Stomach smooth muscle (tissue), 2 donors: Measurements from ENCODE around the gene DIS3L2.
"Not testable (repeated sequence)": the region's sequence is repeated elsewhere in the genome, so short reads cannot be mapped to it uniquely, and the experiment has no call there.

Experiments
- H3K27ac ChIP-seq: one replicate; pipeline ENCODE4 v1.7.0; 2013; ENCODE audit warnings: mild to moderate bottlenecking, low read length, inconsistent platforms
- H3K27me3 ChIP-seq, 2 donors: one replicate each; pipeline ENCODE4 v1.7.0; 2013; ENCODE audit warnings: low read length in 2 of 2; ENCODE audit not compliant: insufficient read depth in 2 of 2, control insufficient read depth in 1 of 2
- H3K36me3 ChIP-seq, 2 donors: one replicate each; pipeline ENCODE4 v1.7.0; 2013; ENCODE audit warnings: low read length in 2 of 2; ENCODE audit not compliant: control insufficient read depth in 2 of 2, insufficient read depth in 2 of 2
- H3K4me1 ChIP-seq: one replicate; pipeline ENCODE4 v1.7.0; 2013; ENCODE audit warnings: low read length; ENCODE audit not compliant: control insufficient read depth, insufficient read depth
- H3K4me3 ChIP-seq, 2 donors: one replicate each; pipeline ENCODE4 v1.7.0; 2013; ENCODE audit warnings: low read length in 2 of 2
- H3K9ac ChIP-seq, 2 donors: one replicate each; pipeline ENCODE4 v1.7.0; 2013; ENCODE audit warnings: low read length in 2 of 2, mild to moderate bottlenecking in 1 of 2
- H3K9me3 ChIP-seq, 2 donors: one replicate each; pipeline ENCODE4 v1.7.0; 2013; ENCODE audit warnings: low read length in 2 of 2; ENCODE audit not compliant: control insufficient read depth in 2 of 2
- donor health status: healthy.
- donor health status: Pancreatic carcinoma.

The DIS3L2 gene

DNA sequence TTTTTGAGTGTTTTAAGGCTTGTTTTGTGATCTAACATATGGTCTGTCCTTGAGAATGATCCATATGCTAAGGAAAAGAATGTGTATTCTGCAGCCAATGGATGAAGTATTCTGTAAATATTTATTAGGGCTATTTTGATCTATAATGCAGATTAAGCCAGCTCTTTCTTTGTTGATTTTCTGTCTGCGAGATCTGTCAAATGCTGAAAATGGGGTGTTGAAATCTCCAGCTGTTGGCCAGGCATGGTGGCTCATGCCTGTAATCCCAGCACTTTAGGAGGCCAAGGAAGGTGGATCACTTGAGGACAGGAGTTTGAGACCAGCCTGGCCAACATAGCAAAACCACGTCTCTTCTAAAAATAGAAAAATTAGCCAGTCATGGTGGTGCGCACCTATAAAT lies 132.7 kb downstream of the DIS3L2 start:
- no peaks in the 10 kb centered on the region for H3K27me3 ChIP-seq
- H3K9ac ChIP-seq, result no peak overlapping the region
- H3K27ac ChIP-seq, result no peak overlapping the region
- H3K36me3 ChIP-seq, result peaks cover 3 to 5% of the 10 kb centered on the region in 2 donors
- no peaks in the 10 kb centered on the region for H3K9me3 ChIP-seq
- H3K4me3 ChIP-seq, result no peak overlapping the region
- H3K4me1 ChIP-seq, result no peaks in the 10 kb centered on the region

GRCh38 chr2:232094883-232095282 lies 133.4 kb downstream of the DIS3L2 start:
- no peaks in the 10 kb centered on the region for H3K9me3 ChIP-seq
- H3K27me3 ChIP-seq, result no peaks in the 10 kb centered on the region
- H3K36me3 ChIP-seq, result peaks cover 3 to 5% of the 10 kb centered on the region in 2 donors
- H3K4me1 ChIP-seq, result no peaks in the 10 kb centered on the region
- H3K9ac ChIP-seq, result no peak overlapping the region
- no peak overlapping the region for H3K4me3 ChIP-seq
- H3K27ac ChIP-seq, result no peak overlapping the region

- no peak overlapping the region for H3K4me3 ChIP-seq
- no peaks in the 10 kb centered on the region for H3K27me3 ChIP-seq
- no peaks in the 10 kb centered on the region for H3K9me3 ChIP-seq
- H3K4me1 ChIP-seq, result no peaks in the 10 kb centered on the region
- no peak overlapping the region for H3K27ac ChIP-seq
- no peak overlapping the region for H3K9ac ChIP-seq
- H3K36me3 ChIP-seq, result peaks cover 0 to 5% of the 10 kb centered on the region in 2 donors
Measured at GRCh38 chr2:232097260-232097659, 135.7 kb downstream of the DIS3L2 start.

- Histone ChIP-seq H3K27me3 (no peaks in the 10 kb centered on the region), H3K36me3 (peaks cover 0 to 5% of the 10 kb centered on the region in 2 donors), H3K9ac (no peak overlapping the region), H3K27ac (no peak overlapping the region), H3K9me3 (no peaks in the 10 kb centered on the region), H3K4me3 (no peak overlapping the region), H3K4me1 (no peaks in the 10 kb centered on the region)
Measured at GRCh38 chr2:232097758-232098157, 136.2 kb downstream of the DIS3L2 start.

DNA sequence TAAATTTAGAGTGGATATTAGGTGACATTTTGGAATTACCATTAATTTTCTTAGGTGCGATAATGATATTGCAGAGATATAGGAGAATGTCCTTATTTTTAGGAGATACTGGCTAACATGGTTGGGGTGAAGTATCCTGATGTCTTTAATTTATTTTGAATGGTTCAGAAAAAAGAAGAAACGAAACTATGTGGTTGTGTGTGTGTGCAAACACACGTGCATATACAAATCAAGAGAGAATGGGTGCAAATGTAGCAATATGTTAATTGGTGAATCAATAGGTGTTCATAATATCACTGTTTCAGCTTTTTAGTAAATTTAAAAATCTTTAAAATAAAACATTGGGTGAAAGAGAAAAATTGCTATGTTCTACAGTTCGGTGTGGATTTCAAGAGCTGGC lies 140.9 kb downstream of the DIS3L2 start:
- H3K36me3 ChIP-seq, result peaks cover 0 to 3% of the 10 kb centered on the region in 2 donors
- H3K27ac ChIP-seq, result no peak overlapping the region
- H3K4me3 ChIP-seq, result no peak overlapping the region
- H3K9ac ChIP-seq, result no peak overlapping the region
- H3K4me1 ChIP-seq, result no peaks in the 10 kb centered on the region
- no peaks in the 10 kb centered on the region for H3K9me3 ChIP-seq
- no peaks in the 10 kb centered on the region for H3K27me3 ChIP-seq

DNA sequence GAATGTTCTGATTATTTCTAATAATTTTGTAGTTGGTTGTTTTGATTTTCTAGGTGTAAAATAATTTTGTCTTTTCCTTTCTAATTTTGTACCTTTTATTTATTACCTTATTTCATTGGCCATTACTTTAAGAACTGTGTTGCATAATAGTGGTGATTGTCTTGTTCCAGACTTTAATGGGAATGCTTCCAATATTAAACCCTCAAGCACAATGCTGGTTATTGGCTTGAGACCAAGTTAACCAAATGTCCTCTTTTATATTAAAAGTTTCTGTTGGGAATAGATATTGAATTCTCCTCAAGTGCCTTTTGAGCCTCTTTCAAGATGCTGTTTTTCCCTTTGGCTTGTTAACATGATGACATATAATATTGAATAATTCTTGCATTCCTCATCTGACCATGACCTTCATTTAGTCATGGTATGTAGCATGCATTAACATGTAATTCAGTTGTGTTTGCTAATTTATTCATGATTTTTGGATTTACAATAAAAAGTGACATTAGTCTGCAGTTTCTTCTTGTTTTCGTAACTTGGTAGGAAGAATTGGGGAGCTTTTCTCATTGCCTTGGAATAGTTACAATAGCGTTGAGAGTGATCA lies 141.7 kb downstream of the DIS3L2 start:
- H3K4me3 ChIP-seq, result no peak overlapping the region
- no peaks in the 10 kb centered on the region for H3K4me1 ChIP-seq
- H3K9me3 ChIP-seq, result no peaks in the 10 kb centered on the region

DNA sequence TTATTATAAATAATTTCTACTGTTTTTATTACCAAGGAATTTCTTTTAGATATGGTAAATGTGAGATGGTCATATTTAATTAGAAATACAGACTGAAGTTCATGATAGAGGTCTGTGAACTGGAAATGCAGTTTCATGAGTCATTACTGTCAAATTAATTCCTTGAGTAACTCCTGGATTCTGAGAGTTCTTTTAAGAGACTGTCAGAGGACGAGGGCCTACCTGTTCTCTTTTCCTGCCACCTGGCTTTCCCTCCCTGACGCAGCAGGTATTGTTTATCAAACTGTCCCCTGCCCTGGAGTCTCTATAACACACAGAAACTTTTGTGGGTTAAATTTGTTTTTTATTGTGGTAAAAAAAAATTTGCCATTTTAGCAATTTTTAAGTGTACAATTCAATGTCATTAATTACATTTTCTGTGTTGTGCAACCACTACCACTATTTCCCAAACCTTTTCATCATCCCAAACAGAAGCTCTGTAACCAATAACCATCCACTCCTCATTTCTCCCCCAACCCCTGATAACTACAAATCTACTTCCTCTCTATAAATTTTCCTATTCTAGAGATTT lies 142.6 kb downstream of the DIS3L2 start:
- no peaks in the 10 kb centered on the region for H3K4me1 ChIP-seq
- no peaks in the 10 kb centered on the region for H3K27me3 ChIP-seq
- no peak overlapping the region for H3K9ac ChIP-seq
- H3K36me3 ChIP-seq, result no peaks in the 10 kb centered on the region
- H3K9me3 ChIP-seq, result no peaks in the 10 kb centered on the region
- H3K27ac ChIP-seq, result no peak overlapping the region
- H3K4me3 ChIP-seq, result no peak overlapping the region

More for the DNA sequence above, 141.7 kb downstream of the DIS3L2 start:
- Histone ChIP-seq H3K27ac (no peak overlapping the region), H3K27me3 (no peaks in the 10 kb centered on the region), H3K9ac (no peak overlapping the region), H3K36me3 (no peaks in the 10 kb centered on the region)

GRCh38 chr2:232111551-232111950 lies 150.0 kb downstream of the DIS3L2 start:
- H3K4me3 ChIP-seq, result no peak overlapping the region
- H3K27me3 ChIP-seq, result no peaks in the 10 kb centered on the region
- H3K36me3 ChIP-seq, result no peaks in the 10 kb centered on the region
- H3K9me3 ChIP-seq, result no peaks in the 10 kb centered on the region
- no peak overlapping the region for H3K9ac ChIP-seq
- no peaks in the 10 kb centered on the region for H3K4me1 ChIP-seq
- no peak overlapping the region for H3K27ac ChIP-seq

DNA sequence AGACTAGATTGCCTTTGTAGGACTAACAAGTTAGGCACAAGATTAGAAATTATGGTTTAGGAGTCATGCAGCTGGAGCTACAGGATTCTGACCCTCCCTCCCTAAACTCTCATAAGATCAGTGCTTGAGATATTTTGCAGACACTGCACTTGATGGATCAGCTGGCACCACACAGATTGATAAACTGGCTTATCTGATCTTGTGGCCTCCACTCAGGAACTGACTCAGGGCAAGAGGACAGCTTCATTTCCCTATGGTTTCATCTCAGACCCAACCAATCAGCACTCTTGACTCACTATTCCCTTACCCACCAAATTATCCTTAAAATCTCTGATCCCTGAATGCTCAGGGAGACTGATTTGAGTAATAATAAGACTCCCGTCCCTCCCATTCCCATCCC lies 152.3 kb downstream of the DIS3L2 start:
- H3K9ac ChIP-seq, result no peak overlapping the region
- no peak overlapping the region for H3K27ac ChIP-seq
- no peaks in the 10 kb centered on the region for H3K36me3 ChIP-seq
- no peaks in the 10 kb centered on the region for H3K9me3 ChIP-seq
- H3K4me1 ChIP-seq, result no peaks in the 10 kb centered on the region
- no peak overlapping the region for H3K4me3 ChIP-seq
- H3K27me3 ChIP-seq, result no peaks in the 10 kb centered on the region

GRCh38 chr2:232115728-232116361 lies 154.3 kb downstream of the DIS3L2 start:
- not testable (repeated sequence) for H3K36me3 ChIP-seq, H3K27ac ChIP-seq, H3K9me3 ChIP-seq

DNA sequence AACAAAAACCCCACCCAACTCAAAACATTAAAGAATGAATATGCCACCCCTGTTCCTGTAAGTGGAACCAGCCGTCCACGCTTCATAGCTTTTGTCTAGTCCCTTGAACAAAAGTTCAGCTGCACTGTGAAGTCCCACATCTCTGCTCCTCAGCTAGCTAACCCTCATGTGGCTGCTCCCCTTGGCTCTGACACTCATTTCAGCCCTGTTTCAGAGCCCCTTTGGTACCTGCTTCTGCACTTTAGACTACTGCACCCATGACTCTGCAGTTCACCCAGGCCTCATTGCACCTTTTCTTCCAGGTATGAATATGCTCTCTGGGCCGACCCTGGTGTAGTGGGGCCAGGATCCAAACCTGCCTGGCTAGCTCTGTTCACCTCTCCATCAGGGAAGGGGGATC lies 155.3 kb downstream of the DIS3L2 start:
- peaks cover 0 to 4% of the 10 kb centered on the region in 2 donors for H3K36me3 ChIP-seq
- no peaks in the 10 kb centered on the region for H3K4me1 ChIP-seq
- H3K9me3 ChIP-seq, result no peaks in the 10 kb centered on the region
- H3K27me3 ChIP-seq, result no peaks in the 10 kb centered on the region
- H3K4me3 ChIP-seq, result no peak overlapping the region
- H3K27ac ChIP-seq, result no peak overlapping the region
- H3K9ac ChIP-seq, result no peak overlapping the region

More at GRCh38 chr2:232115728-232116361, 154.3 kb downstream of the DIS3L2 start:
- H3K4me3 ChIP-seq, H3K27me3 ChIP-seq, H3K4me1 ChIP-seq, H3K9ac ChIP-seq: not testable (repeated sequence)
